ENCODE data around the gene LRRC73. TPM values are rescaled to one million over a fixed set of nuclear protein-coding genes. Genes with fewer than 3 reads are reported as not detected.

The LRRC73 gene
- total RNA-seq, 1 experiment from 2014 or later, result 0.55 TPM

DNA sequence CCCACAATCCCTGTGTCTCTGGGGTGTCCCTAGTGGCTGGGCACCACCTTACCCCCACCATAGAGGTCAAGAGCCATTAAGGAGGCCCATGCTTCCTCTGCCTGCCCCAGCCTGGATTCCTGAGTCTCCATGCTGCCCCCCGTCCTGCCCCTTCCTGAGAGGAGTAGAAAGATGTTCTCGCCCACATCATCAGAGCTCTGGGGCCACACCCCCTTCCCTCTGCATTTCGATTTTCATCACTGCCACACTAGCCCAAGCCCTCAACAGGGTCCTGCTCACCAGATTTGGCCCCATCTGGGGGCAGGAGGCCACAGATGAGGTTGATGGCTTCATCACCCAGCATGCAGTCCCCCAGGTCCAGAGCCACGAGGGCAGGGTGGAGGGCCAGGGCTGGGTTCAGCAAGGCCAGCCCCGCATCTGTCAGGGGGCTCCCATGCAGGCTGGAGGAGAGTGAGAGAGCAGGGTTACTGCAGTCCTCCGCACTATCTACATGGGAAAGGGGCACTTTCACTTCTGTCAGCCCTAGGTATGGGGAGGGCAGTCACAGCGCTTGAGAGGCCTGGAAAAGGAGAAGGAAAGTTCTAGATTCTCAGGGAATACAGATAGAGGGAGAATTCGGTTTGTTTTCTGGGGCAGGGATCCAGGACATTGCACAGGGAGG, 1.5 kb downstream of the LRRC73 start:
- 0 out of 2 replicates have a peak, but pooled peaks cover 4% of the 10 kb centered on the region for H3K36me3 ChIP-seq (ENCODE audit: low read depth)
- H3K4me3 ChIP-seq, result no peak overlapping the region
- no peak overlapping the region for H2AFZ ChIP-seq
- ChIA-PET POLR2A (ENCODE audit: unreplicated experiment) (no interaction called here), CTCF (interaction anchor here (2.2 kb wide), 1 partner anchor 13 kb away, joined by 8 read pairs; no protein-coding TSS in a partner anchor)
- no peaks in the 10 kb centered on the region for H3K9me2 ChIP-seq (ENCODE audit: insufficient read depth)
- 0 out of 2 replicates have a peak, but pooled peaks cover 7% of the 10 kb centered on the region for H3K4me1 ChIP-seq (replicated peaks; ENCODE audit: insufficient read depth)
- peaks cover 31% of the 10 kb centered on the region for H3F3A ChIP-seq (ENCODE audit: insufficient read depth, low read depth)
- no peak for TF ChIP-seq EZH2 (IDR thresholded peaks at IDR 0.05; ENCODE audit: low read depth)
- no TSS peak for BruUV-seq (replicated peaks)
- H3K27me3 ChIP-seq (ENCODE audit: insufficient read depth, low read depth), result no peaks in the 10 kb centered on the region
- DNase-seq, result no peak
- peaks cover 4% of the 10 kb centered on the region; the same call in 1 of the 2 replicates for H4K20me1 ChIP-seq (ENCODE audit: insufficient read depth)
- intact Hi-C loops (cut with micrococcal nuclease; ENCODE audit: unreplicated experiment), result no loop called here
- no peaks in the 10 kb centered on the region for H3K9me3 ChIP-seq (ENCODE audit: insufficient read depth, low read depth)
- H3K79me2 ChIP-seq (ENCODE audit: low read depth), result no peaks in the 10 kb centered on the region
- H3K27ac ChIP-seq, result no peak overlapping the region
- no peak overlapping the region for H3K4me2 ChIP-seq

- Histone ChIP-seq H3K9me3 (ENCODE audit: insufficient read depth, low read depth) (no peaks in the 10 kb centered on the region), H3K27me3 (ENCODE audit: insufficient read depth, low read depth) (no peaks in the 10 kb centered on the region), H4K20me1 (ENCODE audit: insufficient read depth) (peaks cover 4% of the 10 kb centered on the region; the same call in 1 of the 2 replicates), H3K79me2 (ENCODE audit: low read depth) (no peaks in the 10 kb centered on the region), H3K27ac (no peak overlapping the region), H3F3A (ENCODE audit: insufficient read depth, low read depth) (peaks cover 30% of the 10 kb centered on the region), H3K4me3 (no peak overlapping the region), H3K36me3 (ENCODE audit: low read depth) (no peaks in the 10 kb centered on the region), H3K4me2 (peak overlapping the region; percentile 18; the same call in 1 of the 2 replicates), H3K9me2 (ENCODE audit: insufficient read depth) (no peaks in the 10 kb centered on the region), H2AFZ (no peak overlapping the region), H3K4me1 (replicated peaks; ENCODE audit: insufficient read depth) (0 out of 2 replicates have a peak, but pooled peaks cover 7% of the 10 kb centered on the region)
- intact Hi-C loops (cut with micrococcal nuclease; ENCODE audit: unreplicated experiment), result loop anchor here (2.0 kb wide), 3 partner anchors 52 to 606 kb away; partner anchors contain the start of gene DLK2
- no TSS peak for BruUV-seq (replicated peaks)
- ChIA-PET POLR2A (ENCODE audit: unreplicated experiment) (interaction anchor here (0.6 kb wide), 1 partner anchor 881 kb away, joined by 6 read pairs; the partner anchor contains the start of gene CDC5L), CTCF (interaction anchor here (0.6 to 2.2 kb wide), 5 partner anchors 11 to 439 kb away, joined by 3 to 8 read pairs (median 3); no protein-coding TSS in a partner anchor)
- TF ChIP-seq CTCF (conservative IDR thresholded peaks at IDR 0.05) (peak; percentile 94), EZH2 (IDR thresholded peaks at IDR 0.05; ENCODE audit: low read depth) (no peak)
- peak; percentile 62 to 77 for DNase-seq
These were observed 3.3 kb downstream of the LRRC73 start for GRCh38 chr6:43506667-43507471.

- Histone ChIP-seq H3K4me2 (no peak overlapping the region), H4K20me1 (ENCODE audit: insufficient read depth) (peaks cover 4% of the 10 kb centered on the region; the same call in 1 of the 2 replicates), H3K79me2 (ENCODE audit: low read depth) (no peaks in the 10 kb centered on the region), H3K4me1 (replicated peaks; ENCODE audit: insufficient read depth) (0 out of 2 replicates have a peak, but pooled peaks cover 7% of the 10 kb centered on the region), H3K27me3 (ENCODE audit: insufficient read depth, low read depth) (no peaks in the 10 kb centered on the region), H3K9me2 (ENCODE audit: insufficient read depth) (no peaks in the 10 kb centered on the region), H3K36me3 (ENCODE audit: low read depth) (no peaks in the 10 kb centered on the region), H3K9me3 (ENCODE audit: insufficient read depth, low read depth) (no peaks in the 10 kb centered on the region), H2AFZ (no peak overlapping the region), H3K27ac (no peak overlapping the region), H3K4me3 (no peak overlapping the region), H3F3A (ENCODE audit: insufficient read depth, low read depth) (peaks cover 23% of the 10 kb centered on the region)
- CTCF ChIA-PET, result interaction anchor here (0.6 to 2.2 kb wide), 4 partner anchors 11 to 172 kb away, joined by 3 to 8 read pairs (median 3); no protein-coding TSS in a partner anchor
- intact Hi-C loops (cut with micrococcal nuclease; ENCODE audit: unreplicated experiment), result loop anchor here (2.0 kb wide), 3 partner anchors 51 to 605 kb away; partner anchors contain the start of gene DLK2
- POLR2A ChIA-PET (ENCODE audit: unreplicated experiment), result interaction anchor here (0.6 kb wide), 1 partner anchor 881 kb away, joined by 6 read pairs; the partner anchor contains the start of gene CDC5L
- no TSS peak for BruUV-seq (replicated peaks)
- no peak for DNase-seq
- TF ChIP-seq CTCF (conservative IDR thresholded peaks at IDR 0.05) (no peak), EZH2 (IDR thresholded peaks at IDR 0.05; ENCODE audit: low read depth) (no peak)
These were observed 4.0 kb downstream of the LRRC73 start for GRCh38 chr6:43506171-43506570.

Data from PC-9 (cell line).